CD4-positive, alpha-beta memory T cell (primary cell): Measurements from ENCODE around the gene ZNRF3. TPM values are rescaled to one million over a fixed set of nuclear protein-coding genes. Genes with fewer than 3 reads are reported as not detected.

Experiments used
- CTCF ChIA-PET: fragments of 350-600 bp; sonication (Branson Sonifier 250); formaldehyde crosslinking; loops from one replicate; lab custom pipeline; 2021; ENCODE audit warnings: inconsistent platforms; ENCODE audit not compliant: partially characterized antibody; lab: Charles Lee
- POLR2A ChIA-PET: fragments of 350-600 bp; sonication (Branson Sonifier 250); formaldehyde crosslinking; loops from one replicate; lab custom pipeline; 2021; ENCODE audit not compliant: partially characterized antibody; lab: Charles Lee
- DNase-seq, 5 donors: peaks; one replicate each; pipeline versions ENCODE4 v3.0.0 to v3.0.0-alpha.2; 2020 to 2022; ENCODE audit warnings: mixed read lengths in 1 of 5
- H3K27ac ChIP-seq: one replicate; pipeline ENCODE4 v1.7.0; 2013; ENCODE audit warnings: low read depth, low read length
- H3K27me3 ChIP-seq: 2 replicates; pipeline ENCODE4 v1.7.0; 2013; ENCODE audit warnings: mild to moderate bottlenecking, low read length, moderate library complexity; ENCODE audit not compliant: insufficient read depth
- H3K36me3 ChIP-seq: 2 replicates; pipeline ENCODE4 v1.7.0; 2013; ENCODE audit warnings: mild to moderate bottlenecking, low read length, moderate library complexity; ENCODE audit not compliant: insufficient read depth
- H3K4me1 ChIP-seq: 2 replicates; pipeline ENCODE4 v1.7.0; 2013; ENCODE audit warnings: mild to moderate bottlenecking, low read length, moderate library complexity; ENCODE audit not compliant: insufficient read depth
- H3K4me3 ChIP-seq, 2 donors: one replicate each; pipeline ENCODE4 v1.7.0; 2013; ENCODE audit warnings: low read length in 2 of 2, mild to moderate bottlenecking in 1 of 2
- H3K9me3 ChIP-seq, 2 donors: one replicate each; pipeline ENCODE4 v1.7.0; 2013; ENCODE audit warnings: low read length in 2 of 2, control low read depth in 1 of 2; ENCODE audit not compliant: control insufficient read depth in 1 of 2
- H3K27ac Mint-ChIP-seq, 7 donors: one replicate each; pipeline ENCODE4 v1.8.0; 2020 to 2021; ENCODE audit warnings: mixed read lengths in 7 of 7, mild to moderate bottlenecking in 6 of 7, inconsistent platforms in 3 of 7, moderate library complexity in 3 of 7
- H3K27me3 Mint-ChIP-seq, 2 donors: one replicate each; pipeline ENCODE4 v1.8.0; 2020 to 2021; ENCODE audit warnings: mixed read lengths in 2 of 2
- H3K36me3 Mint-ChIP-seq, 2 donors: one replicate each; pipeline ENCODE4 v1.8.0; 2020 to 2021; ENCODE audit warnings: mixed read lengths in 2 of 2, inconsistent platforms in 1 of 2, mild to moderate bottlenecking in 1 of 2
- H3K4me1 Mint-ChIP-seq, 4 donors: one replicate each; pipeline ENCODE4 v1.8.0; 2020 to 2021; ENCODE audit warnings: mixed read lengths in 4 of 4, mild to moderate bottlenecking in 1 of 4
- H3K4me3 Mint-ChIP-seq, 8 donors: one replicate each; pipeline ENCODE4 v1.8.0; 2020 to 2021; ENCODE audit warnings: mixed read lengths in 8 of 8, mild to moderate bottlenecking in 7 of 8, moderate library complexity in 6 of 8, inconsistent platforms in 3 of 8
- H3K9me3 Mint-ChIP-seq, 8 donors: one replicate each; pipeline ENCODE4 v1.8.0; 2020 to 2021; ENCODE audit warnings: mixed read lengths in 8 of 8, mild to moderate bottlenecking in 5 of 8, inconsistent platforms in 3 of 8, moderate library complexity in 1 of 8
- intact Hi-C: fragments of 100-400 bp; cut with micrococcal nuclease; formaldehyde crosslinking; loops from one replicate; pipeline ENCODE4 v1.15.1; 2023
- polyA plus RNA-seq, 2 donors: library from polyadenylated mRNA; unstranded; fragments of 300-500 nt; fragmentation: Illumina TruSeq; gene quantifications; one replicate each; pipeline ENCODE4 v1.2.3, GENCODE V29; 2021
- total RNA-seq, 2 experiments: library from RNA; stranded (reverse); gene quantifications; one replicate each; pipeline ENCODE4 v1.2.3, GENCODE V29; 2021

ZNRF3 gene
- total and polyA plus RNA-seq, 4 experiments from 2014 or later, result 0.11 to 0.89 (median 0.70) TPM; not detected in 1

DNA sequence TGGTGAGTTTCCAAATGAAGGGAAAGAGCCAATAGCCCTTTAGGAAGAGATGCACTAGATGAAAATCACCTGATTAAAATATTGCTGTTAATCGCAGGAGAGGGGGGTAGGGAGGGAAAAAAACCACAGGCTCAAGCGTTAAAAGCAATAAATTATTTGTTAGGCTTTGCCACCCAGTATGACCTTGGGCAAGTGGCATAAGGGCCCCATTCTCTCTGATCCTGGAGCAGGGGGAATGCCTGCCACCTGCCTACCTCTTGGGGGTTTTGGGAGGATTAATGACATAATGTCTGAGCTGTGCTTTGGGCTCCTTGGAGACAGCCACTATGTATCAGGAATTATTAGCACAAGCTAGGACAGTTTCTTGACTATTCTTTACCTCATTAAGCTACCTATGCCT, 80.0 kb downstream of the ZNRF3 start:
- POLR2A ChIA-PET, result no interaction called here
- peaks cover 18% of the 10 kb centered on the region for H3K27me3 ChIP-seq
- H3K27ac ChIP-seq, result no peak overlapping the region
- CTCF ChIA-PET, result no interaction called here
- no peak for DNase-seq
- no peaks in the 10 kb centered on the region for H3K36me3 ChIP-seq
- H3K4me3 ChIP-seq, result no peak overlapping the region
- Mint-ChIP-seq H3K27ac (no peak overlapping the region), H3K4me3 (no peak overlapping the region), H3K4me1 (peaks cover 0 to 2% (median 0%) of the 10 kb centered on the region in 4 donors), H3K27me3 (peaks cover 44 to 51% of the 10 kb centered on the region in 2 donors), H3K36me3 (no peaks in the 10 kb centered on the region), H3K9me3 (peaks cover 0 to 5% (median 0%) of the 10 kb centered on the region in 8 donors)
- H3K9me3 ChIP-seq, result no peaks in the 10 kb centered on the region
- intact Hi-C loops, result no loop called here
- H3K4me1 ChIP-seq, result no peaks in the 10 kb centered on the region

DNA sequence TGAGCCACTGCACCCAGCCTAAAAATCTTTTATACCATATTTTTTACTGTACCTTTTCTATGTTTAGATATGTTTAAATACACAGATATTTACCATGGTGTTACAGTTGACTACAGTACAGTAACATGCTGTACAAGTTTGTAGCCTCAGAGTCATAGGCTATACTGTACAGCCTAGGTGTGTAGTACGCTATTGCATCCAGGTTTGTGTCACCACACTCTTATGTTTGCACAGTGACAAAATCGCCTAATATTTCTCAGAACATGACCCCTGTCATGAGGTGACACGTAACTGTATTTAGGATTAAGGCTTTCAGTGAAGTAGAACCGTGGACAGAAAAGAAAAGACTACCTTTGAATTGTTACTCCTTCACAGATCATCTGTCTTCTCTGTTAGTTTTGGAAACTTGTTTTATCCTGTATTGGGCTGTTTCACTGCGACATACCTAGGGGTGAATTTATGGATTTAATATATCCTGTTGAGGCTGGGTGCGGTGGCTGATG, 83.8 kb downstream of the ZNRF3 start:
- H3K4me1 ChIP-seq, result no peaks in the 10 kb centered on the region
- Mint-ChIP-seq H3K9me3 (no peaks in the 10 kb centered on the region), H3K27ac (no peak overlapping the region), H3K4me3 (no peak overlapping the region), H3K27me3 (peaks cover 19 to 29% of the 10 kb centered on the region in 2 donors), H3K4me1 (peaks cover 0 to 1% (median 0%) of the 10 kb centered on the region in 4 donors), H3K36me3 (peaks cover 0 to 3% of the 10 kb centered on the region in 2 donors)
- no peaks in the 10 kb centered on the region for H3K9me3 ChIP-seq
- no peak overlapping the region for H3K4me3 ChIP-seq
- peaks cover 5% of the 10 kb centered on the region for H3K27me3 ChIP-seq
- POLR2A ChIA-PET, result no interaction called here
- DNase-seq, result no peak
- H3K36me3 ChIP-seq, result no peaks in the 10 kb centered on the region
- CTCF ChIA-PET, result no interaction called here
- no peak overlapping the region for H3K27ac ChIP-seq
- intact Hi-C loops, result no loop called here

DNA sequence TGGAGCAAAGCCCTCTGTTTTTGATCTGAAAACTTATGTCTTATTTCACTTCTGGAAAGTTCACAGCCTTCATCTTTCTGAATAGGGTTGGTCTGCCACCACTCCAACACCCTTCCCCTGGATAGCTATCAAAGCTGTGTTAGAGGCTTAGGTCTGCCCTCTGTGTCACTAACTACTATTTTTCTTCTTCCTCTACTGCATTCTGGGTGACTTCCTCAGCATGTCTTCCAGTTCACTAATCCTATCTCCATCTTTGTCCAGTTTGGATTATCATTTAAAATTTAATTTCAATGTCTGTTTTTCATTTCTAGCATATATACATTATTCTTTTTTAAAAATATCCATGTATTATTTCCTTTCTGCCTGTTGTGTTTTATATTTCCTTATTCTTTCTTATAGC, 84.6 kb downstream of the ZNRF3 start:
- DNase-seq, result no peak
- Mint-ChIP-seq H3K4me3 (no peak overlapping the region), H3K27me3 (peaks cover 12 to 21% of the 10 kb centered on the region in 2 donors), H3K36me3 (peaks cover 0 to 3% of the 10 kb centered on the region in 2 donors), H3K27ac (no peak overlapping the region), H3K9me3 (no peaks in the 10 kb centered on the region), H3K4me1 (no peaks in the 10 kb centered on the region)
- ChIA-PET POLR2A (no interaction called here), CTCF (no interaction called here)
- intact Hi-C loops, result no loop called here
- Histone ChIP-seq H3K4me3 (no peak overlapping the region), H3K4me1 (no peaks in the 10 kb centered on the region), H3K36me3 (no peaks in the 10 kb centered on the region), H3K27ac (no peak overlapping the region), H3K27me3 (peaks cover under 1% of the 10 kb centered on the region), H3K9me3 (no peaks in the 10 kb centered on the region)

DNA sequence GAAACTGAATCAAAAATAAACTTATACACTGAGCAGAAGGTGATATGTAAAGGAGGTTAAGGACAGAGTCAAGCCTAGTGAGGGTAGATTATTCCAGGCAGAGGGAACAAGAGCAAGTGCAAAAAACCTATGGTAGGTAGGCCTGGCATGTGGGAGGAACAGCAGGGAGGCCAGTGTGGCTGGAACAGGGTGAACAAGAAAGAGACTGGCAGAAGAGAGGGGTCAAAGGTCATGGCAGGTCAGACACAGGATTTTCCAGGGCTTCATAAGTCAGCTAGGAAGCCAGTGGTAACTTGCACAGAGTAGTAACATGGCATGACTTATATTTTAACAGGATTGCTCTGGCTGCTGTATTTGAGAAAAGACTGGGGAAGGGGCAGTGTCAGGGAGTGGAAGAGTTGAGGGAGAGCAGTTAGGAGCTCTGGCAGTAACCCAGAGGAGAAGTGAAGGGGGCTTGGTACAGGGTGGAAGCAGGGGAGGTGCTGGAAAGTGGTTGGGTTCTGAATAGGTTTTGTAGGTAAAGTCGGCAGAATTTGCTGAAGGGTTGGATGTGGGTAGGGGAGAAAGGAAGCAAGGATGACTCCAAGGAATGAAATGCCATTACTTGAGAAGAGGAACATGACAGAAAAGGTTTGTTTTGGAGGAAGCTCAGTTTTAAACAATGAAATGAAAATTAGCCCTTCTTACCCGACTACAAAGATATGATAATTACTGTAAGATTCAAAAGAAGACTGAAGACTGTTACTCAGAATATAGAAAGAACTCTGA, 86.2 kb downstream of the ZNRF3 start:
- Histone ChIP-seq H3K4me3 (no peak overlapping the region), H3K4me1 (no peaks in the 10 kb centered on the region), H3K36me3 (no peaks in the 10 kb centered on the region), H3K27ac (no peak overlapping the region), H3K9me3 (no peaks in the 10 kb centered on the region), H3K27me3 (no peaks in the 10 kb centered on the region)
- Mint-ChIP-seq H3K27ac (no peak overlapping the region), H3K4me3 (no peak overlapping the region), H3K9me3 (no peaks in the 10 kb centered on the region), H3K27me3 (peaks cover 6 to 10% of the 10 kb centered on the region in 2 donors), H3K36me3 (peaks cover 0 to 3% of the 10 kb centered on the region in 2 donors), H3K4me1 (no peaks in the 10 kb centered on the region)
- CTCF ChIA-PET, result no interaction called here
- POLR2A ChIA-PET, result no interaction called here
- intact Hi-C loops, result no loop called here
- no peak for DNase-seq

DNA sequence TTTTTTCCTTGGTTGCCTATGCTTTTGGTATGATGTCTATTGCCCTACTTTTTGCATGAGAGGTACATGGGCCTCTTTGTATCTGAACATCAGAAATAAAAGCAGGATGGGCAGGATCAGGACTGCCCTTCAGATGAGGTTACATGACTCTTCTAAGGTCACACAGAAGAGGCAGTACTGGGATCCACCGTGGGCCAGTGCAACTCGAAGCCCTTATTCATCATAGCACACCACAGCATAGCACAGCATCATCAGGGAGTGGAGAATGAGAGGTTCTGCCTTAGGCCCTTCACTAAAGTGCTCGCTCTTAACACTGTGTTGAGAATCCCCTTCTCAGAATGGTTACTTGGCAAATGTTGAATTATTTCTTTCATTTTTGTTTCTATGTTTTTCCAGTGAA, 90.0 kb downstream of the ZNRF3 start:
- no peaks in the 10 kb centered on the region for H3K27me3 ChIP-seq
- ChIA-PET CTCF (no interaction called here), POLR2A (no interaction called here)
- no peak overlapping the region for H3K27ac ChIP-seq
- intact Hi-C loops, result no loop called here
- Mint-ChIP-seq H3K4me3 (no peak overlapping the region), H3K27ac (no peak overlapping the region), H3K36me3 (peaks cover 0 to 3% of the 10 kb centered on the region in 2 donors), H3K27me3 (peaks cover 9 to 12% of the 10 kb centered on the region in 2 donors), H3K4me1 (no peaks in the 10 kb centered on the region), H3K9me3 (no peaks in the 10 kb centered on the region)
- H3K9me3 ChIP-seq, result no peaks in the 10 kb centered on the region
- no peak for DNase-seq
- H3K4me1 ChIP-seq, result no peaks in the 10 kb centered on the region
- H3K4me3 ChIP-seq, result no peak overlapping the region
- H3K36me3 ChIP-seq, result no peaks in the 10 kb centered on the region

DNA sequence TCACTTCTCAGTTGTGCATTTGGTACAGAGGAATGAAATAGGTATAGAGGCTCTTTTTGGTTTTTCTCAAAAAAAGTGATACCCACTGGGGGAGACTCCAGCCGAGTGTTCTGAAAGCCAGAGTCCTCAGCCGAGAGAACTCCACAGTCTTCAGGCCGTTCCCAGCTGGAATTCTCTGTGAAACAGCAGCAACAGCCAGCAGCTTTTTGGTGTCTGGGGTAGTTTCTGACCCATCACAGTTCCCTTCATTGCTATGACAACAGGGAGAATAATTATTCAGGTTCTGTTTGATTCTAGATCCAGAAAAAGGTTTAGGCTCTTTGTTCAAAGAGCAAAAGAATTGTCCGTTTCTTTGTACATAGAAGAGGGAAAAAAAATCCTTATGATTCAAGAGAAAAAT, 93.7 kb downstream of the ZNRF3 start:
- Histone ChIP-seq H3K4me3 (no peak overlapping the region), H3K27ac (no peak overlapping the region), H3K36me3 (no peaks in the 10 kb centered on the region), H3K9me3 (no peaks in the 10 kb centered on the region), H3K27me3 (no peaks in the 10 kb centered on the region), H3K4me1 (no peaks in the 10 kb centered on the region)
- no peaks in the 10 kb centered on the region for H3K9me3 Mint-ChIP-seq
- H3K36me3 Mint-ChIP-seq, result no peaks in the 10 kb centered on the region
- no peaks in the 10 kb centered on the region for H3K4me1 Mint-ChIP-seq
- no peak overlapping the region for H3K27ac Mint-ChIP-seq
- no peak overlapping the region for H3K4me3 Mint-ChIP-seq
- no peak for DNase-seq
- intact Hi-C loops, result no loop called here
- H3K27me3 Mint-ChIP-seq, result peaks cover 14 to 16% of the 10 kb centered on the region in 2 donors
- CTCF ChIA-PET, result no interaction called here
- POLR2A ChIA-PET, result no interaction called here

DNA sequence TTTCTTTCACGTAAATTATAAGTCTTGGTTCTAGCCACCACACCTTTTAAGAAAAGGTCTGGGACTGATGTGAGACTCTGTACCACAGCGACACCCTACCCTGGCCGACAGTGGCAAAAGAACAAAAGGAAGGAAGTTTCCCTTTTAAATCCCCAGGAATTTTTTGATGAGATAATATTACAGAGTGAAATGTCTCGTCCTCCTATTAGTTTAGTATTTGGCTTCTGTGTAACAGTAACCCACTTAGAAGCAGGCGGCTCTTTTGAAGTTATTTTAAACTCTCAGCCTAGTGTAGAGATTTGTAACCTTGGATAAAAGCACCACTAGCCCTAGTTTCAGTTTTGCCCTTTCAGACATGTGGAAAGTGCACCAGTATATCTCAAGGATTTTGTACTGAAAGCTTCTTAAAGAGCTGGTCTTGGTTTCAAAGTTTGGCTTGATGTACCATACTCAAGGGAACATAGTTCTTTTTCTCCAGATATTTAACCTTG, 94.2 kb downstream of the ZNRF3 start:
- ChIA-PET POLR2A (no interaction called here), CTCF (no interaction called here)
- H3K36me3 Mint-ChIP-seq, result no peaks in the 10 kb centered on the region
- Histone ChIP-seq H3K4me3 (no peak overlapping the region), H3K9me3 (no peaks in the 10 kb centered on the region), H3K4me1 (no peaks in the 10 kb centered on the region), H3K36me3 (no peaks in the 10 kb centered on the region), H3K27me3 (no peaks in the 10 kb centered on the region), H3K27ac (no peak overlapping the region)
- DNase-seq, result no peak
- no peaks in the 10 kb centered on the region for H3K9me3 Mint-ChIP-seq
- peaks cover 14 to 16% of the 10 kb centered on the region in 2 donors for H3K27me3 Mint-ChIP-seq
- no peak overlapping the region for H3K27ac Mint-ChIP-seq
- H3K4me1 Mint-ChIP-seq, result no peaks in the 10 kb centered on the region
- H3K4me3 Mint-ChIP-seq, result no peak overlapping the region
- intact Hi-C loops, result no loop called here
